ENCODE results near the gene VPS8.

- TF ChIP-seq TAF1 (IDR thresholded peaks at IDR 0.05; ENCODE audit: low read depth) (no peak), MAX (IDR thresholded peaks at IDR 0.05) (no peak), CREB1 (IDR thresholded peaks at IDR 0.05; ENCODE audit: low read depth) (no peak), EP300 (IDR thresholded peaks at IDR 0.05; ENCODE audit: borderline replicate concordance) (no peak), RAD21 (IDR thresholded peaks at IDR 0.05; ENCODE audit: low read depth) (no peak)
Observed at GRCh38 chr3:184885112-184885511, 73.1 kb downstream of the VPS8 start.
